ENCODE results near the gene PPP1R2B. TPM values are rescaled to one million over a fixed set of nuclear protein-coding genes. Genes with fewer than 3 reads are reported as not detected.
"Not testable (repeated sequence)": the region's sequence is repeated elsewhere in the genome, so short reads cannot be mapped to it uniquely, and the experiment has no call there.

PPP1R2B gene
- total RNA-seq = not detected

DNA sequence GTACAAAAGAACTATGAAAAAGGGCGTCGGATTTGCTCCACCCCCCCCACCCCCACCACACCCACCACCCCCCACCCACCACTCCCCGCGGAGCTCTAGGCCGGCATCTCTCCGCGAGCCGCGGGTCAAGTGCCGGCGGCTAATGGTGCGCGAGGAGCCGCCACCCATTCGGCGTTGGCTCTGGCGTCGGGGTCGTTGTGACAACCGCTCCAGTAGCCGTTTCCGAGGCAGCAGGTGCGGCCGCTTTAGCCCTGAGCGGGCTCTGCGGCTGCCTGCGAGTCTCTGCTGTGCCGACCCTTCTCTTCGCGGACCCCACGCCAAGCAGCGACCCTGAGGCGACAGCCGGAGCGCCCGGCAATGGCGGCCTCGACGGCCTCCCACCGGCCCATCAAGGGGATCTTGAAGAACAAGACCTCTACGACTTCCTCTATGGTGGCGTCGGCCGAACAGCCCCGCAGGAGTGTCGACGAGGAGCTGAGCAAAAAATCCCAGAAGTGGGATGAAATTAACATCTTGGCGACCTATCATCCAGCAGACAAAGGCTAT, at the start of gene PPP1R2B:
Gene PPP1R2B, plus strand, starts transcription at position 90 of the 546 bp plus-strand sequence. Its CDS starts 268 bp downstream, at position 358.
- DNase-seq (ENCODE audit: low spot score) = no peak

DNA sequence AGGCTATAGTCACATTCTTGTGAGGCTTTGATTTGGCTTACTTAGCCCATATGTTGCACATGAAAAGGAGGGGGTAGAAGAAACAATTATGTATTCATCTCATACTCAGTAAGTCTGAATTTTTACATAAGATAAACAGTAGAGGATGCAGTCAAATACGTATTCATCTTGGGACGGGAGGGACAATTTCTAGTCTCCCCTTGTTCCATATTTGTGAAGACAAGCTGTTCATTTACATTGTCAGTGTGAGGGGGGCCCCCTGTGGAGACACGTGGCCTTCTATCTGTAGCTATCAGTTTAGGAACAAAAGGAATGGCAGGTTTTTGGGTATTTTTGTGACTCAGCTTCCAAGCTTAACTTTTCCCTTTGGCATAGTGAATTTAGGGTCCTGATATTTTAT, 49.2 kb upstream of the PPP1R2B start:
- DNase-seq (ENCODE audit: low spot score) = no peak

DNA sequence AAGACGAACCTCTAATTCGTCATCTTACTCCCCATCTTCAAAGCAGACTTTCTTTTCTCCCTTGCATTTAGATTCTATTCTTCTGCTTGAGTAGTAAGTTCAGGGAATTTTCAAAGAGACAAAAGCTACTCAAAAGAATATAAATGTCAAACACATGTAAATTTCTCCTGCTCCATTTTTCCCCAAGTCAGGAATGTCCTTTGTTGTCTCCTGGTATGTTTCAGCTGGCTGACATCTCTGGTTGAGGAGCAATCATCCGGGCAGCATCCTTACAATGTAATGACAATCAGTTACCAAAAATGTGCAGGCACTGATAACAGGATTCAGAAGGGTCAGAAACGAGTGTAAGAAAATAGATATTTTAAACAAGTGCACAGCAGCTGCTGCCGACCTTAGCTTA, 47.6 kb upstream of the PPP1R2B start:
- no peak for DNase-seq (ENCODE audit: low spot score)

DNA sequence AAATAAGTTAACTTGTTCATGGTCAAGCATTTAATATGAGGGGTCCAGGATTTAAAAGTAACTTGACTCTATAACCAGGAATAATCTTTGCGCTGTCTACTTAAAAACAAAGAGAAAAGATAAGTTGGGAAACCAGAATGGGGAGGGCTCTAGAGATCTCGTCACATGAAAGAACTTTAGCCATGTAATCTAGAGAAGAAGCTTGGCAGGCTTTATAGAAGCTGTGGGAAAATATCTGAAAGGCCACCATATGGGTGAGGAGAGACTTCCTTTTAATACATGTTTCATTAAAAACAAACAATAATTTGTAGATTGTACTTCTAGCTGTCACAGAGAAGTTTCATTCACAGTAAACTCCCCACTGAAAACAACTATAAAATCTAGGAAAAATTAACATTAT, 46.7 kb upstream of the PPP1R2B start:
- DNase-seq (ENCODE audit: low spot score) = no peak

DNA sequence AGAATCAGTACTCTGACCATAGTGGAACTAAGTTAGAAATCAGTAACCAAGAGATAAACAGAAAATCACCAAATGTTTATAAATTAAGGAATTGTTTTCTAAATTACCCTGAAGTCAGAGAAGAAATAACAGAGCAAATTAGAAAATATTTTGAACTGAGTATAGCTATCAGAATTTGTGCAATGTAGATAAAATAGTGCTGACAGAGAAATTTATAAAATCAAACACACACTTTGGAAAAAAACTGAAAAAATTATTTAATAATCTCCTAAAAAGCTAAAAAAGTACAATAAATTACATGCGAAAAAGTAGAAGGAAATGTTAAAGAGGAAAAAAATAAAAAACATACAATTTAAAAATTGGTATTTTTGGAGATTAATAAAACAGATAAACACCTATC, 37.1 kb upstream of the PPP1R2B start:
- DNase-seq (ENCODE audit: low spot score) = no peak

DNA sequence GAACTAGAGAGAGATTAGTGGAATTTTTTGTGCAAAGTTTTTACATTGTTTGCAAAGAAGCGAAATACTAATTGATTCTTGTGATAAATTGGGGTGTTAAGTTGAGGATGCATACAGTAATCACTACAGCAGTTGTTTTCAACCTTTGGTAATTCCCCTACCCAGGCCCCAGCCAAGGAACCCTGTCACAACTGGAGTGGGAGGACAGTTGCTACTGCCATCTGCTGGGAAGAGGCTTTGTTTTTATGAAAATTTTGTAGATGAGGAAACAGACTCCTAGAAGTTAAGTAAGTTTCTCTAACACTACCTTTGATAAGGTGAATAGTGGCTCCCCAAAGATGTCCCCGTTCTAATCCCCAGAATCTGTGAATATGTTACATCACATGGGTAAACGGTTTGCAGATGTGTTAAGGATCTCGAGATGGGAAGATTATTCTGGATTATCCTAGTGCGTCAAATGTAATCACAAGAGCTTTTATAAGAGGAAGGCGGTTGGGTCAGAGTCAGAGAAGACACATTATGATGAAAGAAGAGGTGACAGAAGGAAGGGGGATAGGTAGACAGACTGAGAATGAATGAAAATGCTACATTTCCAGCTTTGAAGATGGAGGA, 34.0 kb upstream of the PPP1R2B start:
- DNase-seq (ENCODE audit: low spot score) = no peak

DNA sequence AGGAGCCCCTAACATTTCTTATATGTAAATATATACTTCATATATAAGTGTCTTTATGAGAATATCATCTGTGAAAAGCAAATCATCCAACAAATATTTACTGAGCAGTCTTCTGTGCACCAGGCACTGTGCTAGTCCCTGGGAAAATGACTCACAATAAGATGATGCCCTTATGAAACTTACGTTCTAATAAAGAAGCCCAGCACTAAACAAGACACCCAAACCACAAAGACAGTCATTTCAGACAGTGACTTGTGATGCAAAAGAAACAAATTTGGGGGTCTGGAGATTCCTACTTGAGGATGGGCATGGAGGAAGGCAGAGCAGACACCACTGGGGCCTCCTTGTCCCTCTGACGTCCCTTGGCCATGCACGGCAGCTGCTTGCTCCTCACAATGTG, 30.6 kb upstream of the PPP1R2B start:
- DNase-seq (ENCODE audit: low spot score) = no peak

DNA sequence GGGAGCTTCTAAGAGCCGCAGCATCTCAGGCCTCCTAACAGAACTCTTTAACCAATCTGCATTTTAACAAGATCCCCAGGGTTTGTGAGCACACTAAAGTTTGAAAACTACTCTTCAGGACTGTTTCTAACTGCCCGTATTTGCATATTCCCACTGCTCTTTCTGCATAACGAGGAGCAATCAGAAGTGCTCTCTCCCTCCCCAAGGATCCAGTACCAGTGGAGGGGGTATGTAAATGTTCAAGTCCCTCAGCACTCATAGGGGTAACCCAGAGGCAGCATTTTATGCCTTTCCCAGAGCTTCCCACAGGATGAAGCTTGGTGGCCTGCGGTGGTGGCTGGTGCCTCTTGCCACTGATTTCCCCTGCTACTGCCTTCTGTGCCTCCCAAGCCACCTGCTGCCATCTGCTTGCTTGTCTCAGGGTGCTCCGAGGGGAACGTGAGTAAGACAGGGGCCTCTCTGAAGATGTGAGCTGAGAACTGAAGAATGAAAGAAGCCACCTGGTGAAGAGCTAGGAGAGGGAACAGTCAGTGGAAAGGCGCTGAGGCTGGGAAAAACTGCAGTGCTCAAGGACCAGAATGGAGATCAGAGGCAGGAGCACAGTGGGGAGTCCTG, 30.0 kb upstream of the PPP1R2B start:
- DNase-seq (ENCODE audit: low spot score) = no peak

DNA sequence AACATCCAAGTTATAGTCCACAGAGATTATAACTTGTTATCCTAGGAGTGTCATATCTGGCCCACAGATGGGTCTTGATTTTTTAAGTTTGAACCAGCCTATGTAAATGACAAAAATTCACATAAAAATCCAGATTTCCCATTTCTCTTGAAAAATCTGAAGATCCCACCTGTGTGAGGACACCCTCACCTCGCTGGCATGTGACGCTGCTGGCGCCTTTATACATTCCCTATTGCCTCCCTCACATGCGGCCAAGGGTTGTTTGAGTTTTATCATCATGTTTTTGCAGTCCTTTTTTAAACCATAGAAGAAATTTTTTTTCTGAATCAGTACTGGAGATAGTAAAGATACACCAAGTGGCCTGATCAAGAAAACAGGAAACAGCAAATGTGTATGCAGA, 25.9 kb upstream of the PPP1R2B start:
- no peak for DNase-seq (ENCODE audit: low spot score)

DNA sequence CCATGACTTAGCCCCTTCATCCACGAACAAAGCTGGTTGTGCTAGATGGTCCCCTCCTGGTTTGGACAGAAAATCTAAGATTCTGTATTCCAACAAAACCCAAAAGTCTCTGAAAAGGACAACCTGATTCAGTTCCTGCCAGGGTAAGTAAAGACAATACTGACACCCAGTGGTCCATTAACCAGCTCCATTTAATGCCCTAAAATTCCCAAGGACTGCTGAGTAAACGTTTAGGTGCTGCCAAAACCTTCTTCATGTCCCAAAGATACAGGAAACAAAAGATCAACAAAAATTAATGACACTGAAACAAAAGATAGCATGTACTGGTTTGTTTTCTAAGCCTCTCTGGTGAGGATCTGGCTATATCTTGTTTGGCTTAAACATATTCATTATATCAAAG, 25.3 kb upstream of the PPP1R2B start:
- DNase-seq (ENCODE audit: low spot score) = no peak

DNA sequence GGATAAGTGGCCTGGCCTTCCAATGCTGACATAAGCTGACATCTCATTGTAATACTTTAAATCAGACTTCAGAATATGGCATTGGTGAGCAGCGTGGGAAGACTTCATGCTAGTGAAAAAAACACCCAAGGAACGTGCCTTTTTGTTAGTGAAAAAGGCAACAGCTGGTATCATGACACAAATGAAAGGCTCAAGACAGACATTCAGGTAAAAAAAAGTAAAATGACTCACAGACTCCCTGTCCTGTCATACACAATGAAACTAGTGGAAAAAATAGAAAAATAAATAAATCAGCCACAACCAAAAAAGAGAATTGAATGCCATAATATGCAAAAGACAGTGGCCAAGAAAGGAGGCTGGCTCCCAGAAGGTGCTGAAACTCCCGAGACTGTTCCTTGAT, 24.4 kb upstream of the PPP1R2B start:
- no peak for DNase-seq (ENCODE audit: low spot score)

DNA sequence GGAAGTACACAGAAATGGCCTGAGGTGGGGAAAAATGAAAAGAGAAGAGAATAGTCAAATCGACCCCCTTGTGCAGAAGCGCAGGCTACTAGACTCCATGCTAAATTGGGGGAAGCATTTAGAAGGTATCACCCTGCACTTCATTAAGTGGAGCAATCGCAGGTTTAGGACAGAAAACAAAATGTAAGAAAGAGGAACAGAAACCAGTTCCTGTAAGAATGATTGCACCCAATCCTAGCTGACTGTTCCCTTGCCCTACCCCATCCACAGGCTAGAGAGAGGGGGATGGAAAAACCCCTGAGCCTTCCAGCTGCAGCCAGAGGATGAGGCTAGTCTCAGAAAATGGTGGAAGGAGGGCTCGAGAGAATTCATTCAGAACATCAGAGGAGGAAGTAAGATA, 23.9 kb upstream of the PPP1R2B start:
- DNase-seq (ENCODE audit: low spot score) = no peak

DNA sequence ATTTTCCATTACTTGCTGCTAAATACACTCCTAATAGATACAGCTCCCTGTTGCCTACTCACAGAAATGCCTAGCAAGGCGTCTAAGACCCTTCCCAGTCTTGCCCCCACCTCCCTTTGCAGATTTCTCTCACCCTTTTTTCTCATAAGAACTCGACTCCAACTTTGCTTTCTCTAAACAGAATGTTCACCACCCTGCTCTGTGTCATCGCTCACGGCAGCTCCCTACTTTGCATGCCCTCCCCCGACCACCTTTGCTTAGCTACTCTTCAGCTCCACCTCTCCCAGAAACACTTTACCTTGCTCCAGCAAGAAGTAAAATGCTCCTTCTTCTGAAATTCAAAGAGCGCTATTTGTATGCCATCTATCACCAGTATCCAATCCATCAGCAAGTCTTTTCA, 15.2 kb upstream of the PPP1R2B start:
- DNase-seq (ENCODE audit: low spot score) = no peak

DNA sequence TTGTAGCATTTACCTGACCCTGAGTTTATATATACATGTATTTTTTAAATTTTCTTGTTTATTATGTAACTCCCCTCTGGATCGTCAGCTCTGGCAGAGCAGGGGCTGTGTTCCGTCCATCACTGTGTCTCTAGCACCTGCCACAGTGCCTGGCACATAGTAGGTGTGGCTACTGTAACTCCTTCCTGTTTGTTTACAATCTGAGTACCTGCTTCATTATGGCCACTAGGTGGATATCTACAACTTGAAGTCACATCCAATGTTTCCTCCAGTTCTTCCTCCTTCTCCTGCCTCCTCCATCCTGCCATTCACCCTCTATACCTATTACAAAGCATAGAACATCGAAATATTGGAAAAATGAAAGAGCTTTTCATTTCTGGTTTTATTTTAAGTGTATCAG, 14.2 kb upstream of the PPP1R2B start:
- no peak for DNase-seq (ENCODE audit: low spot score)

DNA sequence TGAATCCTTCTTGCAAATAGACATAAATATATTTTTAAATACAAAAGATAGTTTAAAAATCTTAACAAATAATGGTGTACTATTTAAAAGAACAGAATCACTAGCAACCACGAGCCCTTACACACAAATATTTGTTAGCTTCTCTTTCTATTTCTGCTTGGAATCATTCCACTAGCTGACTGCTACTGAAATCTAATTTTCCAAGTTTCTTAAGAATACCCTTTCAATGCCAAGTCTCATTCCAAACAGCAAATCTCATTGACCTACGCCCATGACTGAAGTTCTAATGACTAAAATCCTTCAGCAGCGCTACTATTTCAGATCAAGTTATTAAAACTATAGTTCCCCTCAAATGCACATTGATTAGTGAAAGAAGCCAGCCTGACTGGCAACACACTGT, 13.2 kb upstream of the PPP1R2B start:
- no peak for DNase-seq (ENCODE audit: low spot score)

DNA sequence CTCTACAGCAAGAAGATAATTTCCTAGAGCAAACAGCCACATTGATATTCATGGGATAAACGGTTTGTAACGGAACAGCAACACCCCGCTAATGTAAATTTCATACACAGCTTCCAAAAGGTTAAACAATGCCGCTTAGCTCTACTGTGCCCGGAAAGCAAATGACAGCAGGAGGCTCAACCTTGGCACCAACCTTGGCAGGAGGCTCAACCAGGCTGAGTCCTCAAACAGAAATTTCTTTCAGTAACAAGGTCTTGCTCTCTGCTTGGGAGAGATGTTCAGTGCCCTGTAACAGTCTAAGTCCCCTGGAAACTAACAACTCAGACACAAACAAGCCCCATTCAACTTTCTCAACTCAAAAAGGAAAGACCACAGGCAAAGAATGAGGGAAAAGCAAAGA, 11.1 kb upstream of the PPP1R2B start:
- DNase-seq (ENCODE audit: low spot score) = no peak

DNA sequence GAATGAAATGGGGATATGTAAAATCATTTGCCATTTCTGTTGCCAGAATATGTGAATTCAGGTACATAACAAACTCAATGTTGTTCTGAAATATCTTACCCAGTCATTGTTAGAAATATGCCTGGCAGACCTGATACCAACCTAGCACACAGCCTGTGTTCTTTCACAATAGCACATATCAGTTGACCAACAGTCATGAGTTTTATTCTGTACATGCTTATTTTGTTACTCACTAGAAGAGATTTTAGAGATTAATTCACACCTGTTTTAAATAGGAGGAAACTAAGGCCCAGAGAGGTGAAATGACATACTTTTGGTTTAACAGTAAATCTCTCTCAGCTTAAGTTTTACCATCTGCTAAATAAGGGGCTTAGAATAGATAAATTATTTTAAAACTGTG, 8.4 kb upstream of the PPP1R2B start:
- no peak for DNase-seq (ENCODE audit: low spot score)

DNA sequence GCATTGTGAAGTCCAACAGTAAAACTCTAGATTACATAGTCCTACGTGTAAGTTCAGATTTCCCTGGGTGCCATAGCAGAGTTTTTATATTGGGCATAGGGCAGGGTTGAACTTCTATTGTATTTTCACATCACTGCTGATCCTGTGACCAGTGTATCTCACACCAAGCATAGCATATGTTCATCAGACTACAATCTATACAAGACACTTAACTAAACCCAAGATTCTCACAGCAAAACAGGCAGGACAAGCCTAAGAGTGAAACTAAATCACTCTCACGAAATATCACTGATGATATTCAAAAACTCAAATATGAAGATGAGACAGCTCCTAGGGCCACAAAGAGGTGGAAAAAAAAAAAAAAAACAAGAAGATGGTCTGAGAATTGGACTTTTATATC, 3.2 kb upstream of the PPP1R2B start:
- DNase-seq (ENCODE audit: low spot score) = no peak

DNA sequence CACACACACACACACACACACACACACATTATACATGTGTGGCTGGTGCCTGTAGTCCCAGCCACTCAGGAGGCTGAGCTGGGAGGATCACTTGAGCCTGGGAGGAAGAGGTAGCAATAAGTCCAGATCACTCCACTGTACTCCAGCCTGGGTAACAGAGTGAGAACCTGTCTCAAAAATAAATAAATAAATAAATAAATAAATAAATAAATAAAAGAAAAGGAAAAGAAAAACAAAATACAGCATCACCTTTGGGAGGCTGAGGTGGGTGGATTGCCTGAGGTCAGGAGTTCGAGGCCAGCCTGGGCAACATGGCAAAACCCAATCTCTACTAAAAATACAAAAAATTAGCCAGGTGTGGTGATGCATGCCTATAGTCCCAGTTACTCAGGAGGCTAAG, 1.6 kb upstream of the PPP1R2B start:
- DNase-seq (ENCODE audit: low spot score) = not testable (repeated sequence)

DNA sequence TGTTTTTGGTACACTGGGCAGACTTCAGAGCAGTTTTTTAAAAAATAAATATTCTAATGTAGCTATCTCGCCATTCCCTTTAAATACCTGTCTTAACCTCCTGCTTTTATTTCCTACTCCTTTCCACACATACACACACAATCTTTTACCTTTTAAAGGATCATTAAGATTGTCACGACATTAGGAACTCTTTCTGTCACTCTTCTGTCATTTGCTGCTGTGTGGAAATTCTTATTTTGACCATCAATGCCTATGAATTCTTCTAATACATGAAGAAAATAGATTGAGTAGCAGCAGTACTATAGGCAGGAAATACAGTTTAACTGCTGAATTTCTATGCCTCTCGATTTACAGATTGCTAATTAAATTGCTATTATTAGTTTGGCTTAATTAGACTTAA, 1.8 kb downstream of the PPP1R2B start:
- no peak for DNase-seq (ENCODE audit: low spot score)

DNA sequence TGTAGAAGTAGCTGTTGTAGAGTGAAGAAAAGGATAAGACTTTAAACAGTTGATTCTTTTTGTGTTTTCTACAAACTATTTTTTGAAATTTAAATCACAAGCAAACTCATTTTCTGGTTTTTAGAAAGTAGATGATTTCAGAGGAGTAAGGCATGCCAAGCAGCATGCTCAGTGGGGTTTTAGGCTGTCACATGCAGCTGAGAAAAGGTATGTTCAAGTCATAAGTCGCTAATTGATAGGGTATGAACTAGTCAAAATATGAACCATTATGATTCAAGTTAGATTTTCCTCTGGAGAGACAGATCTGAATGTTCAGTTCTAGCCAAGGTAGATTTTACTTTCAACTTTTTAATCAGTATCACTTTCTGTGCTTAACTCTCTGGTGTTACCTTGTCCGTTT, 3.0 kb downstream of the PPP1R2B start:
- DNase-seq (ENCODE audit: low spot score) = not testable (repeated sequence)

DNA sequence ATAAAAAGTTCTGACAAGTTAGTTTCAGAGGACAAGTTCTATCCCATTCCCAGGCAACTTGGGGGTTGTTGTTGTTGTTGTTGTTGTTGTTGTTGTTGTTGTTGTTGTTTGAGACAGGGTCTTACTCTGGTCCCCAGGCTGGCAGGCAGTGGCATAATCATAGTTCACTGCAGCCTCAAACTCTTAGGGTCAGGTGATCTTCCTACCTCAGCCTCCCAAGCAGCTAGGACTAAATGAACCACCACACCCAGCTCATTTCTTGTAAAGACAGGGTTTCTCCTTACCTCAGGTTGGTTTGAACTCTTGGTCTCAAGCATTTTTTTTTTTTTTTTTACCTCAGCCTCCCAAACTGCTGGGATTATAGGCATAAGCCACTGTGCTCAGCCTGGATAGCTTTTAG, 15.3 kb downstream of the PPP1R2B start:
- no peak for DNase-seq (ENCODE audit: low spot score)

DNA sequence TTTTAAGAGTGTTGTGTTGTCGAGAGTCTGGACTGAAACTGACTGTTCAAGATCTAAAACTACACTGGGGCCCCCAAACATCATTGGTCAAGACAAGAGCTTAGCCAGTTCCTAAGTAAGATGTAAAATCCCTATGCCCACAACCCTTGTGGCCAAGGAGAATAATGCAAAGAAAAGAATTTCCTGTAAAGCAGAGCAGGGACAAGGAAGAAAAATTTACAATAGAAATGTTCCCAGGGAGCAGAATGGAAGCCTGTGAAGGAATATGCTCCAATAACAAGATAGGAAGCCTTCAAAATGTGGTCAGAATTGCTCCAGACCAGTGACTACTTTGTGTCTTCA, 20.4 kb downstream of the PPP1R2B start:
- DNase-seq (ENCODE audit: low spot score) = no peak

DNA sequence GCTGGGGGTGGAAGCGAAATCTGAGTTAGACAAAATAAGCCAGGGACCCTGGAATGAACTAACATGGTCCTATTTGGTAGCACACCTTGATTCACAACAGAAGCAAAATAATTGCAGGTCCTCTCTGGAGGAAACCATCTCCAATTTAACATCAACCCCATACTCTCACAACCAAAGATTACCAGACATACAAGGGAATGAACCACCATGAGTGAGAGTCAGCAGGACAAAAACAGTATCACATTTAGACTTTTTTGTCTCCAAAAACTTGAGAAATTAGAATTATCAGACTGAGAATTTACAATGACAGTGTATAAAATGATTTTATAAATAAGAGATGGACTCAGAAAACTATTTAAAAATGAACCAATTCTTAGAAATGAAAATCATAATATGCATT, 21.1 kb downstream of the PPP1R2B start:
- no peak for DNase-seq (ENCODE audit: low spot score)

Measured in ureter (tissue), 1 donor.